ENCODE measurements around the gene ZNF284.

ZNF284 gene

GRCh38 chr19:44071824-44072542 lies at the start of gene ZNF284:
ZNF284 (plus strand) TSS chr19:44072159; CDS start chr19:44076390, 4,231 bp downstream.
- DNase-seq (ENCODE audit: low spot score): peak; percentile 91

GRCh38 chr19:44024900-44025216 lies 47.1 kb upstream of the ZNF284 start:
- no peak for DNase-seq (ENCODE audit: low spot score)

GRCh38 chr19:44025217-44025936 lies 46.6 kb upstream of the ZNF284 start, which contains the start of gene ZNF222:
ZNF222 (plus strand) TSS chr19:44025379; CDS start chr19:44025437, 58 bp downstream.
- peak; percentile 83 for DNase-seq (ENCODE audit: low spot score)

GRCh38 chr19:44026622-44027021 lies 45.3 kb upstream of the ZNF284 start:
- no peak for DNase-seq (ENCODE audit: low spot score)

- no peak for DNase-seq (ENCODE audit: low spot score)
These were observed 39.9 kb upstream of the ZNF284 start for GRCh38 chr19:44032001-44032610.

GRCh38 chr19:44042147-44042546 lies 29.8 kb upstream of the ZNF284 start:
- DNase-seq (ENCODE audit: low spot score): no peak

GRCh38 chr19:44050740-44051649 lies 21.0 kb upstream of the ZNF284 start:
- peak; percentile 8 for DNase-seq (ENCODE audit: low spot score)

- peak; percentile 80 for DNase-seq (ENCODE audit: low spot score)
These were observed 20.1 kb upstream of the ZNF284 start, which contains the start of gene ZNF223 for GRCh38 chr19:44051650-44052402. ZNF223 (plus strand) TSS chr19:44052036; CDS start chr19:44055177, 3,141 bp downstream.

GRCh38 chr19:44055870-44056269 lies 16.1 kb upstream of the ZNF284 start:
- no peak for DNase-seq (ENCODE audit: low spot score)

GRCh38 chr19:44059229-44059628 lies 12.7 kb upstream of the ZNF284 start:
- no peak for DNase-seq (ENCODE audit: low spot score)

- no peak for DNase-seq (ENCODE audit: low spot score)
These were observed 10.9 kb upstream of the ZNF284 start for GRCh38 chr19:44061038-44061437.

- DNase-seq (ENCODE audit: low spot score): no peak
These were observed 5.7 kb upstream of the ZNF284 start for GRCh38 chr19:44066305-44066704.

- no peak for DNase-seq (ENCODE audit: low spot score)
These were observed 2.5 kb upstream of the ZNF284 start for GRCh38 chr19:44069415-44069814.

- no peak for DNase-seq (ENCODE audit: low spot score)
These were observed 813 bp downstream of the ZNF284 start for GRCh38 chr19:44072543-44073401.

GRCh38 chr19:44076325-44076724 lies 4.4 kb downstream of the ZNF284 start:
- DNase-seq (ENCODE audit: low spot score): no peak

- no peak for DNase-seq (ENCODE audit: low spot score)
These were observed 20.1 kb downstream of the ZNF284 start for GRCh38 chr19:44092108-44092507.

GRCh38 chr19:44093931-44094765 lies 22.2 kb downstream of the ZNF284 start, which contains the start of gene ZNF224:
ZNF224 (plus strand) TSS chr19:44094361; CDS start chr19:44097874, 3,513 bp downstream.
- DNase-seq (ENCODE audit: low spot score): peak; percentile 87

GRCh38 chr19:44107751-44108150 lies 35.8 kb downstream of the ZNF284 start:
- DNase-seq (ENCODE audit: low spot score): no peak

- DNase-seq (ENCODE audit: low spot score): no peak
These were observed 37.5 kb downstream of the ZNF284 start for GRCh38 chr19:44109458-44109857.
